LHCN-M2 (cell line): ENCODE measurements around the gene NEGR1. TPM values are rescaled to one million over a fixed set of nuclear protein-coding genes. Genes with fewer than 3 reads are reported as not detected.
A peak's percentile ranks its signal among the peaks of the same experiment; 100 is the strongest.
"Not testable (repeated sequence)": the region's sequence is repeated elsewhere in the genome, so short reads cannot be mapped to it uniquely, and the experiment has no call there.

Experiments
- DNase-seq: peaks from one replicate; pipeline ENCODE4 v3.0.0-alpha.2; 2012; ENCODE audit warnings: low read depth
- polyA plus RNA-seq: library from polyadenylated mRNA; unstranded; fragments of >200 nt; gene quantifications from one replicate; pipeline ENCODE4 v1.2.1, GENCODE V29; 2012; ENCODE audit warnings: missing spikeins
- total RNA-seq: library from RNA; depleted of rRNA; stranded (reverse); fragments of >200 nt; gene quantifications from 2 replicates; pipeline ENCODE4 v1.2.3, GENCODE V29; 2014; rRNA removed

NEGR1 gene
- 6.5 and 8.8 TPM in 2 replicates for total RNA-seq
- 15.5 TPM for polyA plus RNA-seq

- peak; percentile 96 for DNase-seq
Measured at GRCh38 chr1:72282271-72283021, at the start of gene NEGR1. TSS of gene NEGR1 (minus strand) at chr1:72282539.

GRCh38 chr1:72326494-72326893 is 44.2 kb upstream of the NEGR1 start:
- no peak for DNase-seq

- DNase-seq: peak; percentile 21
Measured at GRCh38 chr1:72324451-72324850, 42.1 kb upstream of the NEGR1 start.

GRCh38 chr1:72322910-72323309 is 40.6 kb upstream of the NEGR1 start:
- DNase-seq: no peak

- DNase-seq: no peak
Measured at GRCh38 chr1:72296501-72296900, 14.2 kb upstream of the NEGR1 start.

- no peak for DNase-seq
Measured at GRCh38 chr1:72288886-72289285, 6.5 kb upstream of the NEGR1 start.

- no peak for DNase-seq
Measured at GRCh38 chr1:72286401-72286800, 4.1 kb upstream of the NEGR1 start.

GRCh38 chr1:72285074-72285425 is 2.7 kb upstream of the NEGR1 start:
- DNase-seq: no peak

GRCh38 chr1:72284348-72285073 is 2.2 kb upstream of the NEGR1 start:
- DNase-seq: peak; percentile 89

GRCh38 chr1:72284084-72284347 is 1.7 kb upstream of the NEGR1 start:
- no peak for DNase-seq

GRCh38 chr1:72283307-72284083 is 1.2 kb upstream of the NEGR1 start:
- peak; percentile 82 for DNase-seq

GRCh38 chr1:72283022-72283306 is 625 bp upstream of the NEGR1 start:
- DNase-seq: no peak

- no peak for DNase-seq
Measured at GRCh38 chr1:72281637-72282270, 585 bp downstream of the NEGR1 start.

GRCh38 chr1:72281144-72281543 is 1.2 kb downstream of the NEGR1 start:
- DNase-seq: peak; percentile 11

- DNase-seq: peak; percentile 22
Measured at GRCh38 chr1:72280711-72281110, 1.6 kb downstream of the NEGR1 start.

GRCh38 chr1:72280131-72280530 is 2.2 kb downstream of the NEGR1 start:
- DNase-seq: no peak

- peak; percentile 27 for DNase-seq
Measured at GRCh38 chr1:72278461-72278860, 3.9 kb downstream of the NEGR1 start.

GRCh38 chr1:72271555-72272085 is 10.7 kb downstream of the NEGR1 start:
- DNase-seq: no peak

GRCh38 chr1:72262735-72263134 is 19.6 kb downstream of the NEGR1 start:
- DNase-seq: no peak

GRCh38 chr1:72253132-72253531 is 29.2 kb downstream of the NEGR1 start:
- DNase-seq: no peak

GRCh38 chr1:72241397-72241796 is 40.9 kb downstream of the NEGR1 start:
- DNase-seq: peak; percentile 26

GRCh38 chr1:72235931-72236330 is 46.4 kb downstream of the NEGR1 start:
- DNase-seq: not testable (repeated sequence)
